Measurements from ENCODE around the gene SLC17A4. TPM values are rescaled to one million over a fixed set of nuclear protein-coding genes. Genes with fewer than 3 reads are reported as not detected.

SLC17A4 gene
- polyA plus RNA-seq, 2 of the 4 experiments (the other 2 are of a cell fraction), result 0.04 to 0.05 TPM

GRCh38 chr6:25726122-25726911, 28.2 kb upstream of the SLC17A4 start:
- TF ChIP-seq NPAS2 (CRISPR knock-in tag; IDR thresholded peaks at IDR 0.05; ENCODE audit: borderline replicate concordance) (no peak), HOXB13 (CRISPR knock-in tag; IDR thresholded peaks at IDR 0.05; ENCODE audit: low read depth) (no peak), KDM1A (IDR thresholded peaks at IDR 0.05; ENCODE audit: low read depth) (no peak), ZFP36 (IDR thresholded peaks at IDR 0.05; ENCODE audit: borderline replicate concordance, partially characterized antibody) (no peak), POLR2AphosphoS2 (conservative IDR thresholded peaks at IDR 0.05; ENCODE audit: low read length) (no peak), HES2 (IDR thresholded peaks at IDR 0.05) (no peak), CBX2 (IDR thresholded peaks at IDR 0.05; ENCODE audit: borderline replicate concordance, low read depth) (no peak), BHLHE40 (IDR thresholded peaks at IDR 0.05; ENCODE audit: low read depth, low read length) (no peak), CEBPB (IDR thresholded peaks at IDR 0.05) (no peak), ZC3H11A (IDR thresholded peaks at IDR 0.05) (no peak), CHD2 (IDR thresholded peaks at IDR 0.05; ENCODE audit: low read length, partially characterized antibody) (no peak), TFCP2L1 (CRISPR knock-in tag; IDR thresholded peaks at IDR 0.05) (no peak)
- TF ChIP-seq, protein P1, sequence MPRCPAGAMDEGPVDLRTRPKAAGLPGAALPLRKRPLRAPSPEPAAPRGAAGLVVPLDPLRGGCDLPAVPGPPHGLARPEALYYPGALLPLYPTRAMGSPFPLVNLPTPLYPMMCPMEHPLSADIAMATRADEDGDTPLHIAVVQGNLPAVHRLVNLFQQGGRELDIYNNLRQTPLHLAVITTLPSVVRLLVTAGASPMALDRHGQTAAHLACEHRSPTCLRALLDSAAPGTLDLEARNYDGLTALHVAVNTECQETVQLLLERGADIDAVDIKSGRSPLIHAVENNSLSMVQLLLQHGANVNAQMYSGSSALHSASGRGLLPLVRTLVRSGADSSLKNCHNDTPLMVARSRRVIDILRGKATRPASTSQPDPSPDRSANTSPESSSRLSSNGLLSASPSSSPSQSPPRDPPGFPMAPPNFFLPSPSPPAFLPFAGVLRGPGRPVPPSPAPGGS (IDR thresholded peaks at IDR 0.05), result no peak
- TF ChIP-seq, protein P2, sequence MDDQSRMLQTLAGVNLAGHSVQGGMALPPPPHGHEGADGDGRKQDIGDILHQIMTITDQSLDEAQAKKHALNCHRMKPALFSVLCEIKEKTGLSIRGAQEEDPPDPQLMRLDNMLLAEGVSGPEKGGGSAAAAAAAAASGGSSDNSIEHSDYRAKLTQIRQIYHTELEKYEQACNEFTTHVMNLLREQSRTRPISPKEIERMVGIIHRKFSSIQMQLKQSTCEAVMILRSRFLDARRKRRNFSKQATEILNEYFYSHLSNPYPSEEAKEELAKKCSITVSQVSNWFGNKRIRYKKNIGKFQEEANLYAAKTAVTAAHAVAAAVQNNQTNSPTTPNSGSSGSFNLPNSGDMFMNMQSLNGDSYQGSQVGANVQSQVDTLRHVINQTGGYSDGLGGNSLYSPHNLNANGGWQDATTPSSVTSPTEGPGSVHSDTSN (IDR thresholded peaks at IDR 0.05), result no peak
- FAIRE-seq, result no peak
- POLR2A ChIA-PET, result no interaction called here
- no peaks in the 10 kb centered on the region for H3K9me3 ChIP-seq
- no peak overlapping the region for H3K4me2 ChIP-seq
- no peak for DNase-seq (ENCODE audit: low read depth in 1 of 2, low spot score in 1 of 2)
- no peak overlapping the region for H3K27ac ChIP-seq
- H3K4me1 ChIP-seq, result no peaks in the 10 kb centered on the region
- H3K4me3 ChIP-seq, result no peak overlapping the region
- ATAC-seq, result no peak
- CTCF ChIA-PET, result interaction anchor here (1.4 to 3.1 kb wide), 2 partner anchors 8 to 10 kb away, joined by 4 to 10 read pairs; no protein-coding TSS in a partner anchor
- 86% methylated on average over 37 of the region's 37 CpGs for WGBS (ENCODE audit: missing lambda C conversion rate)

GRCh38 chr6:25727028-25727427, 27.5 kb upstream of the SLC17A4 start:
- Histone ChIP-seq H3K27ac (no peak overlapping the region), H3K9me3 (no peaks in the 10 kb centered on the region), H3K4me2 (no peak overlapping the region), H3K4me1 (no peaks in the 10 kb centered on the region), H3K4me3 (no peak overlapping the region)
- no peak for FAIRE-seq
- ChIA-PET POLR2A (no interaction called here), CTCF (interaction anchor here (0.9 to 3.1 kb wide), 3 partner anchors 9 to 504 kb away, joined by 3 to 10 read pairs (median 4); no protein-coding TSS in a partner anchor)
- no peak for ATAC-seq
- WGBS (ENCODE audit: missing lambda C conversion rate), result 67% methylated on average over 14 of the region's 14 CpGs
- no peak for DNase-seq (ENCODE audit: low read depth in 1 of 2, low spot score in 1 of 2)
- TF ChIP-seq EHF (CRISPR knock-in tag; IDR thresholded peaks at IDR 0.05) (no peak), HES2 (IDR thresholded peaks at IDR 0.05) (no peak), SREBF2 (IDR thresholded peaks at IDR 0.05) (no peak), CEBPB (IDR thresholded peaks at IDR 0.05) (no peak), REST (IDR thresholded peaks at IDR 0.05) (no peak), RNF2 (IDR thresholded peaks at IDR 0.05; ENCODE audit: borderline replicate concordance, low read depth) (no peak), POLR2AphosphoS2 (conservative IDR thresholded peaks at IDR 0.05; ENCODE audit: low read length) (no peak), HEYL (CRISPR knock-in tag; IDR thresholded peaks at IDR 0.05) (no peak), HMGXB4 (CRISPR knock-in tag; IDR thresholded peaks at IDR 0.05; ENCODE audit: borderline replicate concordance) (no peak), ZNF302 (CRISPR knock-in tag; IDR thresholded peaks at IDR 0.05) (no peak)
- TF ChIP-seq, protein P1 (IDR thresholded peaks at IDR 0.05), result no peak
- TF ChIP-seq, protein P3, sequence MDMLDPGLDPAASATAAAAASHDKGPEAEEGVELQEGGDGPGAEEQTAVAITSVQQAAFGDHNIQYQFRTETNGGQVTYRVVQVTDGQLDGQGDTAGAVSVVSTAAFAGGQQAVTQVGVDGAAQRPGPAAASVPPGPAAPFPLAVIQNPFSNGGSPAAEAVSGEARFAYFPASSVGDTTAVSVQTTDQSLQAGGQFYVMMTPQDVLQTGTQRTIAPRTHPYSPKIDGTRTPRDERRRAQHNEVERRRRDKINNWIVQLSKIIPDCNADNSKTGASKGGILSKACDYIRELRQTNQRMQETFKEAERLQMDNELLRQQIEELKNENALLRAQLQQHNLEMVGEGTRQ (IDR thresholded peaks at IDR 0.05), result no peak
- TF ChIP-seq, protein P2 (IDR thresholded peaks at IDR 0.05), result no peak

Data from A549 (cell line).